MCF 10A (cell line): Measurements from ENCODE around the gene PROM1. TPM values are rescaled to one million over a fixed set of nuclear protein-coding genes. Genes with fewer than 3 reads are reported as not detected.

Source experiments
- BruUV-seq: library from RNA; stranded (reverse); fragments of 400-500 nt; replicated peaks from 2 replicates; lab custom pipeline; 2021; lab: Mats Ljungman, UMichigan
- CTCF ChIA-PET: fragments of 300-600 bp; sonication (Branson Sonifier 250); formaldehyde crosslinking; extraction: SDS; loops from one replicate; lab custom pipeline; 2021; ENCODE audit warnings: antibody characterized with exemption, inconsistent platforms; lab: Yijun Ruan, JAX
- POLR2A ChIA-PET: fragments of 300-600, 350-650 bp; sonication (Branson Sonifier 250); formaldehyde crosslinking; extraction: SDS; loops from one replicate; lab custom pipeline; 2020; ENCODE audit warnings: antibody characterized with exemption, inconsistent platforms; lab: Yijun Ruan, JAX
- DNase-seq: peaks from one replicate; pipeline ENCODE4 v3.0.0-alpha.2; 2018; ENCODE audit not compliant: unreplicated experiment
- H3K27ac Mint-ChIP-seq: one replicate; pipeline ENCODE4 v1.8.0; 2022; ENCODE audit warnings: mild to moderate bottlenecking, low read depth, mixed read lengths; ENCODE audit not compliant: unreplicated experiment
- H3K27me3 Mint-ChIP-seq: one replicate; pipeline ENCODE4 v1.8.0; 2022; ENCODE audit warnings: mixed read lengths; ENCODE audit not compliant: insufficient read depth, unreplicated experiment
- H3K36me3 Mint-ChIP-seq: one replicate; pipeline ENCODE4 v1.8.0; 2022; ENCODE audit warnings: mild to moderate bottlenecking, moderate library complexity, mixed read lengths; ENCODE audit not compliant: insufficient read depth, unreplicated experiment
- H3K4me1 Mint-ChIP-seq: one replicate; pipeline ENCODE4 v1.8.0; 2022; ENCODE audit warnings: mixed read lengths; ENCODE audit not compliant: insufficient read depth, unreplicated experiment
- H3K4me3 Mint-ChIP-seq: one replicate; pipeline ENCODE4 v1.8.0; 2022; ENCODE audit warnings: mild to moderate bottlenecking, moderate library complexity, mixed read lengths; ENCODE audit not compliant: unreplicated experiment
- H3K9me3 Mint-ChIP-seq: one replicate; pipeline ENCODE4 v1.8.0; 2022; ENCODE audit warnings: mixed read lengths; ENCODE audit not compliant: unreplicated experiment
- CTCF ChIP-seq: fragments of 200-600 bp; IDR thresholded peaks from one replicate; pipeline ENCODE4 v1.8.0; 2022; ENCODE audit warnings: antibody characterized with exemption, mild to moderate bottlenecking; ENCODE audit not compliant: unreplicated experiment
- intact Hi-C: fragments of 100-400 bp; cut with micrococcal nuclease; formaldehyde crosslinking; loops from 2 replicates; pipeline ENCODE4 v1.14.1; 2022
- total RNA-seq: library from RNA; stranded (reverse); gene quantifications from 2 replicates; pipeline ENCODE4 v1.2.3, GENCODE V29; 2022

The PROM1 gene
- total RNA-seq, 1 experiment from 2014 or later = not detected

DNA sequence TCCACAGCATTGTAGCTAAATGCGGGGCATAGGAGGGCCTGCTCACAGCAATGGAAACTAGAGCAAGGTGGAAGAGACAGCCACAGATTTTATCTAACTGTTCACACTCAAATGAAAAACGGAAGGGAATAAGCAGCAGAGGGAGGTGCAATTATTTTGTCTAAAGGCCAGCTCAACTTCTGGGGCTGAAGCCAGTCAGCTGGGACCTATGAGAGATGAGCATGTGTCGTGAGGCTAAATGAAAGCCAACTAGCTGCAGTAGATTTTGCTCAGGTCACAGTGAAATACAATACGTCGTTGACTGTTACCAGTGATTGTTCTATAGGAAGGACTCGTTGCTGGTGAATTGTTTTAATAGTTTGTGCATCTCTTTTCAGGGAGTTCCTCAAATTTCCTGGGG is 94.4 kb downstream of the PROM1 start:
- no peak for DNase-seq
- ChIA-PET POLR2A (no interaction called here), CTCF (interaction anchor here (0.9 to 1.4 kb wide), 5 partner anchors 12 to 184 kb away, joined by 3 to 6 read pairs (median 3); no protein-coding TSS in a partner anchor)
- no peaks in the 10 kb centered on the region for H3K9me3 Mint-ChIP-seq
- TF ChIP-seq CTCF = no peak
- H3K27ac Mint-ChIP-seq = no peak overlapping the region
- no peak overlapping the region for H3K4me3 Mint-ChIP-seq
- intact Hi-C loops = no loop called here
- BruUV-seq = no TSS peak
- H3K4me1 Mint-ChIP-seq = no peaks in the 10 kb centered on the region
- peaks cover 13% of the 10 kb centered on the region for H3K27me3 Mint-ChIP-seq
- H3K36me3 Mint-ChIP-seq = no peaks in the 10 kb centered on the region

GRCh38 chr4:15988222-15988621 is 95.6 kb downstream of the PROM1 start:
- ChIA-PET POLR2A (no interaction called here), CTCF (interaction anchor here (0.7 to 1.4 kb wide), 3 partner anchors 13 to 126 kb away, joined by 3 to 6 read pairs (median 3); no protein-coding TSS in a partner anchor)
- BruUV-seq = no TSS peak
- intact Hi-C loops = no loop called here
- DNase-seq = no peak
- Mint-ChIP-seq H3K27me3 (peaks cover 19% of the 10 kb centered on the region), H3K9me3 (no peaks in the 10 kb centered on the region), H3K4me1 (peaks cover 4% of the 10 kb centered on the region), H3K27ac (no peak overlapping the region), H3K36me3 (no peaks in the 10 kb centered on the region), H3K4me3 (no peak overlapping the region)
- no peak for TF ChIP-seq CTCF

DNA sequence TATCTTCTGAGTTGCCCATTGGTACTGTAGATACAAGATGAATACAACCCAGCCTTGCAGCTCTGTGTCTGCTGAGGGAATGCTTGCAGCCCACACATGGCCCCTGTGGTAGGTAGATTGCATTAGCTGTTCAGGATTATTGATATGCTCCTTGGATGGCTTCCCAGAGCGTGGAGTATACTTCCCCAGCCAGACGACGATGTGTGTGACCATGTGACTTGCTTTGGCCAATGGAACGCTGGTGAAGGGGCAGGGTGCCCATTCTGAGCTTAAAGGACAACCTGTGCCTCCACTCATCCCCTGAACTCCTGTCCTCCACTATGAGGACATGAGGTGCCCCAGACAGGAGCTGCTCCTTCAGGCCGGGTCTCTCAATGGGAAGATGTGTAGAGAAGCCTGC is 96.9 kb downstream of the PROM1 start:
- no peak overlapping the region for H3K4me3 Mint-ChIP-seq
- H3K36me3 Mint-ChIP-seq = no peaks in the 10 kb centered on the region
- peaks cover 19% of the 10 kb centered on the region for H3K27me3 Mint-ChIP-seq
- peaks cover 12% of the 10 kb centered on the region for H3K4me1 Mint-ChIP-seq
- H3K27ac Mint-ChIP-seq = no peak overlapping the region
- CTCF ChIA-PET = interaction anchor here (0.7 to 1.8 kb wide), 4 partner anchors 14 to 278 kb away, joined by 3 to 8 read pairs (median 4); no protein-coding TSS in a partner anchor
- POLR2A ChIA-PET = no interaction called here
- DNase-seq = no peak
- no peak for TF ChIP-seq CTCF
- intact Hi-C loops = no loop called here
- BruUV-seq = no TSS peak
- H3K9me3 Mint-ChIP-seq = no peaks in the 10 kb centered on the region

DNA sequence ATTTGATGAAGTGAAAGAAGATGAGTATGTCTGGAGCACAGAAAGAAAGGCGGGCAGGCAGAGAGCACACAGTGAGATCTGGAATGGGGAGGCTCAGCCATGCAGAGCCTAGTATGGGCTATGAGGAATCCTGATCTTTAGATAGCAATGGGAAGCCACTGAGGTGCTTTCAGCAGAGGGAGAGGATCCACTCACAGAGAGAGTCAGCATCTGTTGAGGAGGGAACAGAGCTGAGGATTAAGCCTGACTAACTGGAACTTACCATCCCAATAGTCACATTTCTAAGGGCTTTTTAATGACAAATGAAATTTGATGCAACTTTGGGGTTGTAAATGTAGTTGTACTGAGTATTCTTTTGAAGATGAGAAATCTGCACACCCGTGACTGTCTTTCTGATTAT is 100.2 kb downstream of the PROM1 start:
- ChIA-PET POLR2A (interaction anchor here (0.5 kb wide), 1 partner anchor 567 kb away, joined by 3 read pairs; no protein-coding TSS in a partner anchor), CTCF (interaction anchor here (1.0 to 1.2 kb wide), 2 partner anchors 18 to 178 kb away, joined by 3 to 8 read pairs; no protein-coding TSS in a partner anchor)
- intact Hi-C loops = no loop called here
- no peak for DNase-seq
- no peak overlapping the region for H3K4me3 Mint-ChIP-seq
- H3K36me3 Mint-ChIP-seq = no peaks in the 10 kb centered on the region
- H3K27me3 Mint-ChIP-seq = peaks cover 27% of the 10 kb centered on the region
- no peaks in the 10 kb centered on the region for H3K9me3 Mint-ChIP-seq
- TF ChIP-seq CTCF = no peak
- H3K27ac Mint-ChIP-seq = no peak overlapping the region
- peaks cover 12% of the 10 kb centered on the region for H3K4me1 Mint-ChIP-seq
- no TSS peak for BruUV-seq
